Loucy (cell line): Measurements from ENCODE around the gene MAP4K5.
"Not testable (repeated sequence)": the region's sequence is repeated elsewhere in the genome, so short reads cannot be mapped to it uniquely, and the experiment has no call there.

Experiments used
- H2AFZ ChIP-seq: fragments of 200-600 bp; sonication (generic); 2 replicates; pipeline ENCODE4 v1.6.0; 2016; ENCODE audit warnings: antibody characterized with exemption, mild to moderate bottlenecking, low read length, moderate library complexity
- H3F3A ChIP-seq: fragments of 200-600 bp; 2 replicates; pipeline ENCODE4 v1.6.0; 2016; ENCODE audit warnings: antibody characterized with exemption, low read depth, mild to moderate bottlenecking
- H3K27me3 ChIP-seq: fragments of 200-600 bp; sonication (generic); 2 replicates; pipeline ENCODE4 v1.6.1; 2014; ENCODE audit warnings: low read length, mild to moderate bottlenecking; ENCODE audit not compliant: insufficient read depth, poor library complexity, severe bottlenecking
- H3K36me3 ChIP-seq: fragments of 200-600 bp; sonication (generic); 2 replicates; pipeline ENCODE4 v1.6.1; 2016; ENCODE audit warnings: low read length; ENCODE audit not compliant: insufficient read depth
- H3K4me1 ChIP-seq: fragments of 200-600 bp; sonication (generic); 2 replicates; pipeline ENCODE4 v1.5.1; 2014; ENCODE audit warnings: low read length, mild to moderate bottlenecking; ENCODE audit not compliant: insufficient read depth, poor library complexity, severe bottlenecking
- H3K4me2 ChIP-seq: fragments of 200-600 bp; sonication (generic); 2 replicates; pipeline ENCODE4 v1.6.0; 2014; ENCODE audit warnings: antibody characterized with exemption, low read length, low read depth, mild to moderate bottlenecking; ENCODE audit not compliant: poor library complexity, severe bottlenecking
- H3K4me3 ChIP-seq: fragments of 200-600 bp; sonication (generic); 2 replicates; pipeline ENCODE4 v1.5.1; 2014; ENCODE audit warnings: low read length, mild to moderate bottlenecking, mixed read lengths; ENCODE audit not compliant: poor library complexity, severe bottlenecking
- H3K79me2 ChIP-seq: fragments of 200-600 bp; sonication (generic); 2 replicates; pipeline ENCODE4 v1.6.1; 2014; ENCODE audit warnings: low read length; ENCODE audit not compliant: insufficient read depth
- H3K9ac ChIP-seq: fragments of 200-600 bp; sonication (generic); 2 replicates; pipeline ENCODE4 v1.6.0; 2014; ENCODE audit warnings: mild to moderate bottlenecking, low read depth, low read length, moderate library complexity; ENCODE audit not compliant: poor library complexity, severe bottlenecking
- H3K9me2 ChIP-seq: fragments of 200-600 bp; sonication (generic); replicated peaks from 2 replicates; pipeline ENCODE4 v1.6.1; 2016; ENCODE audit warnings: low read depth, low read length, mixed read lengths
- H3K9me3 ChIP-seq: fragments of 200-600 bp; sonication (generic); 2 replicates; pipeline ENCODE4 v1.6.1; 2014; ENCODE audit warnings: mild to moderate bottlenecking, antibody characterized with exemption, low read length, low read depth; ENCODE audit not compliant: insufficient read depth
- H4K20me1 ChIP-seq: fragments of 200-600 bp; sonication (generic); 2 replicates; pipeline ENCODE4 v1.6.0; 2014; ENCODE audit warnings: antibody characterized with exemption, low read length, mild to moderate bottlenecking; ENCODE audit not compliant: insufficient read depth, poor library complexity, severe bottlenecking
- EZH2phosphoT487 ChIP-seq: fragments of 200-600 bp; IDR thresholded peaks from 2 replicates; pipeline ENCODE4 v1.6.1; 2018; ENCODE audit warnings: antibody characterized with exemption, mild to moderate bottlenecking, moderate library complexity, borderline replicate concordance
- TF ChIP-seq, protein P1 (sequence below): fragments of 200-600 bp; sonication (generic); conservative IDR thresholded peaks from 2 replicates; pipeline ENCODE4 v1.5.1; 2014; ENCODE audit warnings: mild to moderate bottlenecking, antibody characterized with exemption, low read length

The MAP4K5 gene

DNA sequence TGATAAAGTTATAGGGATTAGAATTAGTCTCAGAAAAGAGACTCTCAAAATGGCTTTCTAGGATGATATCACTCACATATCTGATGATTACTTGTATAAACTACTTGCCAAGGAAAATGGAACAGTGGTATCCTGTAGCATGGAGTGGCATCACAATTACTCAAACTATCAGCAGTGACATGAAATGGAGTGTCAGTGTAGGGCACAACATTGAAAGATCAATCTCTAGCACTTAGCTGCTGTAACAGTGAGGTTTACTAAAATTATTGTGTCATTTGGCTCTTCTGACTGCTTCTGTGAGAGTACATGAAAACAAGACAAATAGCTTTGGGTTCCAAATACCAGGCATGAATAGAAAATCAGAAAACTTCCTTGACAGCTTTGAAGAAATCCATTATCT, 6.7 kb upstream of the MAP4K5 start:
- TF ChIP-seq, protein P1, sequence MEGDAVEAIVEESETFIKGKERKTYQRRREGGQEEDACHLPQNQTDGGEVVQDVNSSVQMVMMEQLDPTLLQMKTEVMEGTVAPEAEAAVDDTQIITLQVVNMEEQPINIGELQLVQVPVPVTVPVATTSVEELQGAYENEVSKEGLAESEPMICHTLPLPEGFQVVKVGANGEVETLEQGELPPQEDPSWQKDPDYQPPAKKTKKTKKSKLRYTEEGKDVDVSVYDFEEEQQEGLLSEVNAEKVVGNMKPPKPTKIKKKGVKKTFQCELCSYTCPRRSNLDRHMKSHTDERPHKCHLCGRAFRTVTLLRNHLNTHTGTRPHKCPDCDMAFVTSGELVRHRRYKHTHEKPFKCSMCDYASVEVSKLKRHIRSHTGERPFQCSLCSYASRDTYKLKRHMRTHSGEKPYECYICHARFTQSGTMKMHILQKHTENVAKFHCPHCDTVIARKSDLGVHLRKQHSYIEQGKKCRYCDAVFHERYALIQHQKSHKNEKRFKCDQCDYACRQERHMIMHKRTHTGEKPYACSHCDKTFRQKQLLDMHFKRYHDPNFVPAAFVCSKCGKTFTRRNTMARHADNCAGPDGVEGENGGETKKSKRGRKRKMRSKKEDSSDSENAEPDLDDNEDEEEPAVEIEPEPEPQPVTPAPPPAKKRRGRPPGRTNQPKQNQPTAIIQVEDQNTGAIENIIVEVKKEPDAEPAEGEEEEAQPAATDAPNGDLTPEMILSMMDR: no peak
- TF ChIP-seq EZH2phosphoT487: no peak
- no peaks in the 10 kb centered on the region for H3K9me2 ChIP-seq
- H3K4me3 ChIP-seq: no peak overlapping the region
- H2AFZ ChIP-seq: no peak overlapping the region
- H3K4me2 ChIP-seq: no peak overlapping the region
- H3F3A ChIP-seq: no peaks in the 10 kb centered on the region
- H3K9me3 ChIP-seq: no peaks in the 10 kb centered on the region
- no peak overlapping the region for H3K9ac ChIP-seq
- H3K36me3 ChIP-seq: no peaks in the 10 kb centered on the region
- H4K20me1 ChIP-seq: no peaks in the 10 kb centered on the region
- H3K4me1 ChIP-seq: no peaks in the 10 kb centered on the region
- H3K27me3 ChIP-seq: no peaks in the 10 kb centered on the region
- H3K79me2 ChIP-seq: no peaks in the 10 kb centered on the region

DNA sequence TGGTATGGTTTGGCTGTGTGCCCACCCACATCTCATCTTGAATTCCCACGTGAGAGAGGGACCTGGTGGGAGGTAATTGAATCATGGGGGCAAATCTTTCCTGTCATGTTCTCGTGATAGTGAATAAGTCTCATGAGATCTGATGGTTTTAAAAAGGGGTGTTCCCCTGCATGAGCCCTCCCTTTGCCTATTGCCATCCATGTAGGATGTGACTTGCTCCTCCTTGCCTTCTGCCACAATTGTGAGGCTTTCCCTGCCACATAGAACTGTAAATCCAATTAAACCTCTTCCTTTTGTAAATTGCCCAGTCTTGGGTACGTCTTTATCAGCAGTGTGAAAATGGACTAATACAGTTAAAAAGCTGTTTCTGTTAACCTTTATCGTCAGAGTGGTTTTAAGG, 5.7 kb upstream of the MAP4K5 start:
- not testable (repeated sequence) for H3K27me3 ChIP-seq, H3K4me3 ChIP-seq, H3K9me2 ChIP-seq, H3K79me2 ChIP-seq, H3F3A ChIP-seq, H3K9me3 ChIP-seq, H4K20me1 ChIP-seq, H3K9ac ChIP-seq, H2AFZ ChIP-seq, H3K4me1 ChIP-seq, H3K4me2 ChIP-seq, H3K36me3 ChIP-seq

DNA sequence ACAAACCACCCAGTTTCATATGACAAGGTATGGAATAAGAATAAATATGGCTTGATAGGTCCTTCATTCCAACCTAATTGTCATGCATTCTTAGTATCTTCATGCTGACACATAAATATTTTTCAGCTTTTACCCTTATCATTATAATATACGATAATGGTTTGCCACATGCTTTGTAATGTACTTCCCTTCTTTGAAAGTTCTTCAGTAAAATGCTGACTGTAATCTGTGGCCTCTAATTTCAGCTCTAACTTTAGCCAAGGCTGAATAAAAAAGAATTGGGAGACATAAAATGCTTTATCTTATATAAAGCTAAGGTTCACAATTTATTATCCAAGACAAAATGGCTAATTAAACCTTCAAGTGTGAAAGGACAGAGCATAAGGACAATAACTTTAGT, 2.6 kb upstream of the MAP4K5 start:
- Histone ChIP-seq H3K9me2 (no peaks in the 10 kb centered on the region), H2AFZ (no peak overlapping the region), H3K4me2 (no peak overlapping the region), H3K27me3 (no peaks in the 10 kb centered on the region), H4K20me1 (peaks cover 18% of the 10 kb centered on the region), H3K9ac (no peak overlapping the region), H3K79me2 (peaks cover 22% of the 10 kb centered on the region), H3K9me3 (no peaks in the 10 kb centered on the region), H3K4me1 (peaks cover 23% of the 10 kb centered on the region), H3F3A (no peaks in the 10 kb centered on the region), H3K4me3 (no peak overlapping the region), H3K36me3 (no peaks in the 10 kb centered on the region)
- no peak for TF ChIP-seq EZH2phosphoT487
- TF ChIP-seq, protein P1: no peak

DNA sequence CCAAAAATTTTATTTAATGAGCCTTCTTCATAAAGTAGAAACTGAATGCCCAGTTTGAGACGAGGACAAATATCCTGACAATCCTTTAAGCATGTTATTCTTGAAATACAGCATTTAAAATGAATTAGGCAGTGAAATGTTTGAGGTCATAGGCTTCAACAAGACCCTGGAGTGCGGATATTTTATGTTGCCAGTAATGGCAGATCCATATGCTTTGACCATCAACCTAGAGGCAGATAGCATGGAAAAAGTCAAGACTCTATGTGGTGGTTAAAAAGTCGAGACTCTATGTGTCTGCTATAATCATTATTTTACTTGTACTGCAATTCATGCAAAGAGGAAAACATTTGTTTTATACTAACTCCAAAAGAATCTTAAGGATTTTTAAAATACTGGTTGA, 2.0 kb upstream of the MAP4K5 start:
- Histone ChIP-seq H3K9me3 (no peaks in the 10 kb centered on the region), H3K4me3 (no peak overlapping the region), H3K9ac (no peak overlapping the region), H4K20me1 (peaks cover 24% of the 10 kb centered on the region), H3F3A (no peaks in the 10 kb centered on the region), H3K4me1 (peaks cover 29% of the 10 kb centered on the region), H3K36me3 (no peaks in the 10 kb centered on the region), H3K9me2 (no peaks in the 10 kb centered on the region), H3K4me2 (no peak overlapping the region), H2AFZ (no peak overlapping the region), H3K79me2 (peaks cover 28% of the 10 kb centered on the region), H3K27me3 (no peaks in the 10 kb centered on the region)
- TF ChIP-seq, protein P1: no peak
- no peak for TF ChIP-seq EZH2phosphoT487
